Testis (tissue), 2 donors: ENCODE measurements around the gene LBHD2.
"Not testable (repeated sequence)": the region's sequence is repeated elsewhere in the genome, so short reads cannot be mapped to it uniquely, and the experiment has no call there.

ENCODE experiments used
- POLR2A ChIP-seq: fragments of 450-650 bp; IDR thresholded peaks from one replicate; pipeline ENCODE4 v1.6.1; 2017; ENCODE audit warnings: antibody characterized with exemption, mild to moderate bottlenecking, moderate library complexity
- TF ChIP-seq, protein P1 (sequence below), 3 experiments: fragments of 450-650 bp in 2 of 3; fragments of 200-600 bp in 1 of 3; sonication (generic) in 1 of 3; IDR thresholded peaks; one replicate each; pipeline ENCODE4 v1.5.1; 2016 to 2019; ENCODE audit warnings: antibody characterized with exemption in 3 of 3, mild to moderate bottlenecking in 2 of 3, moderate library complexity in 1 of 3

- TF ChIP-seq, protein P1, sequence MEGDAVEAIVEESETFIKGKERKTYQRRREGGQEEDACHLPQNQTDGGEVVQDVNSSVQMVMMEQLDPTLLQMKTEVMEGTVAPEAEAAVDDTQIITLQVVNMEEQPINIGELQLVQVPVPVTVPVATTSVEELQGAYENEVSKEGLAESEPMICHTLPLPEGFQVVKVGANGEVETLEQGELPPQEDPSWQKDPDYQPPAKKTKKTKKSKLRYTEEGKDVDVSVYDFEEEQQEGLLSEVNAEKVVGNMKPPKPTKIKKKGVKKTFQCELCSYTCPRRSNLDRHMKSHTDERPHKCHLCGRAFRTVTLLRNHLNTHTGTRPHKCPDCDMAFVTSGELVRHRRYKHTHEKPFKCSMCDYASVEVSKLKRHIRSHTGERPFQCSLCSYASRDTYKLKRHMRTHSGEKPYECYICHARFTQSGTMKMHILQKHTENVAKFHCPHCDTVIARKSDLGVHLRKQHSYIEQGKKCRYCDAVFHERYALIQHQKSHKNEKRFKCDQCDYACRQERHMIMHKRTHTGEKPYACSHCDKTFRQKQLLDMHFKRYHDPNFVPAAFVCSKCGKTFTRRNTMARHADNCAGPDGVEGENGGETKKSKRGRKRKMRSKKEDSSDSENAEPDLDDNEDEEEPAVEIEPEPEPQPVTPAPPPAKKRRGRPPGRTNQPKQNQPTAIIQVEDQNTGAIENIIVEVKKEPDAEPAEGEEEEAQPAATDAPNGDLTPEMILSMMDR (IDR thresholded peaks at IDR 0.05) = not testable (repeated sequence)
- not testable (repeated sequence) for TF ChIP-seq POLR2A
Observed at GRCh38 chr14:103115086-103115679, 31.2 kb downstream of the LBHD2 start.
